Liver (tissue), 9 donors: Measurements from ENCODE around the gene ANO8. TPM values are rescaled to one million over a fixed set of nuclear protein-coding genes. Genes with fewer than 3 reads are reported as not detected.

Experiments
- DNase-seq: peaks from one replicate; pipeline ENCODE4 v3.0.0-alpha.2; 2017; ENCODE audit warnings: low spot score
- H3K27ac ChIP-seq, 2 donors: one replicate each; pipeline ENCODE4 v1.7.0; 2013; ENCODE audit warnings: inconsistent platforms in 2 of 2, low read length in 2 of 2, control low read depth in 1 of 2, low read depth in 1 of 2, mild to moderate bottlenecking in 1 of 2
- H3K27me3 ChIP-seq, 4 donors: one replicate each; pipeline versions ENCODE4 v1.6.1 to v1.7.0; 2013; ENCODE audit warnings: low read length in 3 of 4, inconsistent platforms in 1 of 4, mild to moderate bottlenecking in 1 of 4, moderate library complexity in 1 of 4; ENCODE audit not compliant: control insufficient read depth in 4 of 4, insufficient read depth in 4 of 4
- H3K36me3 ChIP-seq, 4 donors: one replicate each; pipeline versions ENCODE4 v1.6.1 to v1.7.0; 2013; ENCODE audit warnings: low read length in 3 of 4, mild to moderate bottlenecking in 3 of 4, low read depth in 1 of 4, moderate library complexity in 1 of 4; ENCODE audit not compliant: control insufficient read depth in 4 of 4, insufficient read depth in 3 of 4
- H3K4me1 ChIP-seq, 4 donors: one replicate each; pipeline versions ENCODE4 v1.6.1 to v1.7.0; 2013; ENCODE audit warnings: low read length in 3 of 4, mild to moderate bottlenecking in 3 of 4, moderate library complexity in 1 of 4; ENCODE audit not compliant: control insufficient read depth in 4 of 4, insufficient read depth in 4 of 4
- H3K4me3 ChIP-seq, 3 donors: one replicate each; pipeline versions ENCODE4 v1.6.1 to v1.7.0; 2013; ENCODE audit warnings: low read length in 3 of 3, control low read depth in 1 of 3, low read depth in 1 of 3, mild to moderate bottlenecking in 1 of 3
- H3K9ac ChIP-seq, 2 donors: one replicate each; pipeline ENCODE4 v1.7.0; 2013; ENCODE audit warnings: low read length in 2 of 2, mild to moderate bottlenecking in 2 of 2, moderate library complexity in 2 of 2, control low read depth in 1 of 2, low read depth in 1 of 2
- H3K9me3 ChIP-seq, 4 donors: one replicate each; pipeline versions ENCODE4 v1.6.1 to v1.7.0; 2013; ENCODE audit warnings: low read length in 3 of 4; ENCODE audit not compliant: control insufficient read depth in 4 of 4
- ATF3 ChIP-seq: IDR thresholded peaks from 2 replicates; pipeline ENCODE4 v1.6.1; 2016; ENCODE audit warnings: antibody characterized with exemption
- CTCF ChIP-seq: fragments of 150-350 bp; IDR thresholded peaks from 2 replicates; pipeline ENCODE4 v1.5.1; 2017; ENCODE audit warnings: improper control_type of control experiment, low read depth, low read length; ENCODE audit not compliant: missing input control
- EGR1 ChIP-seq, 2 donors: IDR thresholded peaks; 2 replicates each; pipeline ENCODE4 v1.6.1; 2016 to 2018; ENCODE audit warnings: antibody characterized with exemption in 2 of 2, low read depth in 2 of 2
- FOXA1 ChIP-seq: IDR thresholded peaks from 2 replicates; pipeline ENCODE4 v1.6.1; 2016; ENCODE audit warnings: antibody characterized with exemption
- GABPA ChIP-seq, 2 donors: IDR thresholded peaks in 1 of 2; conservative IDR thresholded peaks in 1 of 2; 2 replicates each; pipeline ENCODE4 v1.6.1; 2016; ENCODE audit warnings: antibody characterized with exemption in 2 of 2, mild to moderate bottlenecking in 1 of 2, moderate library complexity in 1 of 2
- HNF4A ChIP-seq, 2 donors: conservative IDR thresholded peaks; 2 replicates each; pipeline ENCODE4 v1.6.1; 2016; ENCODE audit warnings: antibody characterized with exemption in 2 of 2, mild to moderate bottlenecking in 2 of 2
- HNF4G ChIP-seq: IDR thresholded peaks from 2 replicates; pipeline ENCODE4 v1.6.1; 2016; ENCODE audit warnings: antibody characterized with exemption
- MAX ChIP-seq: IDR thresholded peaks from 2 replicates; pipeline ENCODE4 v1.6.1; 2016; ENCODE audit warnings: antibody characterized with exemption
- RAD21 ChIP-seq, 2 donors: IDR thresholded peaks; 2 replicates each; pipeline ENCODE4 v1.6.1; 2016; ENCODE audit warnings: antibody characterized with exemption in 2 of 2, mild to moderate bottlenecking in 2 of 2
- REST ChIP-seq: IDR thresholded peaks from 2 replicates; pipeline ENCODE4 v1.6.1; 2016; ENCODE audit warnings: antibody characterized with exemption, mild to moderate bottlenecking
- RXRA ChIP-seq, 2 donors: IDR thresholded peaks; 2 replicates each; pipeline ENCODE4 v1.6.1; 2017 to 2018; ENCODE audit warnings: antibody characterized with exemption in 2 of 2, mild to moderate bottlenecking in 1 of 2
- SP1 ChIP-seq: IDR thresholded peaks from 2 replicates; pipeline ENCODE4 v1.6.1; 2018; ENCODE audit warnings: antibody characterized with exemption, mild to moderate bottlenecking
- TAF1 ChIP-seq: conservative IDR thresholded peaks from 2 replicates; pipeline ENCODE4 v1.6.1; 2016; ENCODE audit warnings: antibody characterized with exemption, mild to moderate bottlenecking
- YY1 ChIP-seq: IDR thresholded peaks from 2 replicates; pipeline ENCODE4 v1.6.1; 2016; ENCODE audit warnings: antibody characterized with exemption, mild to moderate bottlenecking
- ZBTB33 ChIP-seq: IDR thresholded peaks from 2 replicates; pipeline ENCODE4 v1.6.1; 2016; ENCODE audit warnings: antibody characterized with exemption
- WGBS: extraction: QIAGEN DNeasy Blood & Tissue Kit; methylation state at CpG from one replicate; pipeline ENCODE4 v1.1.7; 2013; 5-methylcytosine and 5-hydroxymethylcytosine counted together
- polyA plus RNA-seq, 2 donors: library from polyadenylated mRNA; stranded (reverse) in 1 of 2; unstranded in 1 of 2; fragments of 200-250 nt in 1 of 2; fragments of >200 nt in 1 of 2; fragmentation: Nextera tagmentation in 1 of 2; extraction: Ambion mirVana in 1 of 2; gene quantifications; one replicate each; pipeline versions ENCODE4 v1.2.1 to v1.2.3, GENCODE V29; 2013 to 2015
- total RNA-seq, 2 donors: library from RNA; depleted of rRNA; stranded (reverse); fragments of >200 nt; gene quantifications; one replicate each; pipeline ENCODE4 v1.2.3, GENCODE V29; 2014
- donor health status: healthy.
- donor health status: healthy.
- donor health status: healthy.
- donor health status: healthy.
- donor health status: healthy.

The ANO8 gene
- total and polyA plus RNA-seq, 4 donors = 0.75 to 5.8 (median 2.1) TPM

DNA sequence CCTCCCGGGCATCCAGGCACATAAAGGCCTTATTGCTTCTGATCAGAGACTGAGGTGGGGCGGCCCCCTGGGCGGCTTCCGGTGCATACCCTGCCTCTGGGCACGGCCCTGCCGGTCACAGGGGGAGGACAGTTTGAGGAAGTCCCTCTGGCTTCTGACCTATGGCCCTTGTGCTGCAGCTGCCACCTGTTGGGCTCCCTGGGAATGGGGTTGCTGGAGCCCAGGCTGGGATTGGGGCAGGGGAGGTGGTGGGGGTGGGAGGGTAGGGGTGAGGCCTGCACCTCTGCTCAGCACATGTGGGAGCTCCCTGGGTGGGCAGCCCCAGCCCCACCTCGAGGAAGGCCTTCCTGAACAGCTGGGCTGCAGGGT lies 10.7 kb downstream of the ANO8 start:
- no peak overlapping the region for H3K4me3 ChIP-seq
- H3K9me3 ChIP-seq = no peaks in the 10 kb centered on the region
- DNase-seq = no peak
- peaks cover 10 to 27% (median 13%) of the 10 kb centered on the region in 4 donors for H3K36me3 ChIP-seq
- no peak overlapping the region for H3K9ac ChIP-seq
- no peak for TF ChIP-seq REST
- TF ChIP-seq GABPA (IDR thresholded peaks at IDR 0.05 in 1 of 2, conservative IDR thresholded peaks at IDR 0.05 in 1 of 2) = no peak
- no peak for TF ChIP-seq SP1
- no peak for TF ChIP-seq YY1
- TF ChIP-seq RXRA (IDR thresholded peaks at IDR 0.05) = no peak
- no peak for TF ChIP-seq HNF4A (conservative IDR thresholded peaks at IDR 0.05)
- TF ChIP-seq HNF4G = no peak
- no peak for TF ChIP-seq CTCF
- no peak for TF ChIP-seq ATF3
- TF ChIP-seq TAF1 = no peak
- no peak for TF ChIP-seq ZBTB33
- no peak for TF ChIP-seq MAX
- no peak for TF ChIP-seq RAD21 (IDR thresholded peaks at IDR 0.05)
- TF ChIP-seq EGR1 (IDR thresholded peaks at IDR 0.05; ENCODE audit: low read depth in 2 of 2) = no peak
- TF ChIP-seq FOXA1 = no peak
- 60% methylated on average over 7 of the region's 7 CpGs for WGBS
- no peaks in the 10 kb centered on the region for H3K27me3 ChIP-seq
- peaks cover 8 to 23% (median 14%) of the 10 kb centered on the region in 4 donors for H3K4me1 ChIP-seq
- H3K27ac ChIP-seq = no peak overlapping the region
